Mucosa of descending colon (tissue), 3 donors: ENCODE data around the gene CARD11. TPM values are rescaled to one million over a fixed set of nuclear protein-coding genes. Genes with fewer than 3 reads are reported as not detected.

ENCODE experiments used
- ATAC-seq: fragments of 200-7000 bp; cut with Tn5 transposase; one replicate; pipeline ENCODE4 v1.9.1; 2020; ENCODE audit warnings: mild to moderate bottlenecking, moderate library complexity
- DNase-seq, 3 donors: peaks; one replicate each; pipeline ENCODE4 v3.0.0-alpha.2; 2020
- H3K36me3 ChIP-seq: fragments of 200-600 bp; one replicate; pipeline ENCODE4 v1.8.0; 2021; ENCODE audit warnings: low read depth, mild to moderate bottlenecking
- H3K4me1 ChIP-seq: fragments of 200-600 bp; one replicate; pipeline ENCODE4 v1.8.0; 2021; ENCODE audit warnings: low read depth, mild to moderate bottlenecking
- H3K4me3 ChIP-seq: fragments of 200-600 bp; one replicate; pipeline ENCODE4 v1.8.0; 2021; ENCODE audit warnings: mild to moderate bottlenecking
- H3K9me3 ChIP-seq: fragments of 200-600 bp; one replicate; pipeline ENCODE4 v1.8.0; 2021; ENCODE audit warnings: mild to moderate bottlenecking
- intact Hi-C, 2 donors: fragments of 100-400 bp; cut with DNase I in 1 of 2; cut with micrococcal nuclease in 1 of 2; formaldehyde crosslinking; loops; one replicate each; pipeline versions ENCODE4 v1.11.0 to v1.11.1; 2022; cut with DNase I, micrococcal nuclease
- total RNA-seq, 3 donors: library from RNA; stranded (reverse); fragmentation: NEBNext Ultra II Directional in 2 of 3; extraction: Animal tissue kit (Norgen Biotek cat#: 25700) in 2 of 3; gene quantifications; one replicate each; pipeline versions ENCODE4 v1.2.1 to v1.2.4, GENCODE V29; 2021 to 2023
- TF ChIP-seq, protein P1 (sequence below): fragments of 200-600 bp; IDR thresholded peaks from one replicate; pipeline ENCODE4 v1.8.0; 2022; ENCODE audit warnings: antibody characterized with exemption, mild to moderate bottlenecking
- donor health status: DM: no; HTN: no; CAD: no; lungs with moderate emphysema.
- donor health status: DM: no; HTN: no; CAD: no.
- donor health status: DM: no; HTN: yes; CAD: no.

CARD11 gene
- total RNA-seq, 3 donors from 2014 or later: 1.6 to 3.2 (median 3.2) TPM

DNA sequence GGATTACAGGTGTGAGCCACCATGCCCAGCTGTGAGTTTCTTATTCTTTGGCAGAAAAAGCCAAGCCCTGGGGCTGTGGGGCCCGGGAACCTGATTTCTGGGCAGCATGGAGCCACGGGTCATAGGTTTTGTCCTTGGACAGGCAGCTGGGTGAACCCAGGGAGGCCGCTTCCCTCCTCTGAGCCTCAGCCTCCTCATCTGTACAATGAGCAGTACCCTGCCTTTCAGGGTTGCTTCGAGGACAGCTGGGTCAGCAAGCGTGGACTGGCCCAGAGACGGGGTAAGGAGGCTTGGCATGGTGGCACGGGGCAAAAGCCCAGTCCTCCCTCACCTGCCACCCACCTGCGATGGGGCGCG lies 115.4 kb downstream of the CARD11 start:
- intact Hi-C loops: no loop called here
- TF ChIP-seq, protein P1, sequence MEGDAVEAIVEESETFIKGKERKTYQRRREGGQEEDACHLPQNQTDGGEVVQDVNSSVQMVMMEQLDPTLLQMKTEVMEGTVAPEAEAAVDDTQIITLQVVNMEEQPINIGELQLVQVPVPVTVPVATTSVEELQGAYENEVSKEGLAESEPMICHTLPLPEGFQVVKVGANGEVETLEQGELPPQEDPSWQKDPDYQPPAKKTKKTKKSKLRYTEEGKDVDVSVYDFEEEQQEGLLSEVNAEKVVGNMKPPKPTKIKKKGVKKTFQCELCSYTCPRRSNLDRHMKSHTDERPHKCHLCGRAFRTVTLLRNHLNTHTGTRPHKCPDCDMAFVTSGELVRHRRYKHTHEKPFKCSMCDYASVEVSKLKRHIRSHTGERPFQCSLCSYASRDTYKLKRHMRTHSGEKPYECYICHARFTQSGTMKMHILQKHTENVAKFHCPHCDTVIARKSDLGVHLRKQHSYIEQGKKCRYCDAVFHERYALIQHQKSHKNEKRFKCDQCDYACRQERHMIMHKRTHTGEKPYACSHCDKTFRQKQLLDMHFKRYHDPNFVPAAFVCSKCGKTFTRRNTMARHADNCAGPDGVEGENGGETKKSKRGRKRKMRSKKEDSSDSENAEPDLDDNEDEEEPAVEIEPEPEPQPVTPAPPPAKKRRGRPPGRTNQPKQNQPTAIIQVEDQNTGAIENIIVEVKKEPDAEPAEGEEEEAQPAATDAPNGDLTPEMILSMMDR: no peak
- Histone ChIP-seq H3K9me3 (no peaks in the 10 kb centered on the region), H3K36me3 (no peaks in the 10 kb centered on the region), H3K4me3 (no peak overlapping the region), H3K4me1 (no peaks in the 10 kb centered on the region)
- no peak for DNase-seq
- no peak for ATAC-seq

- TF ChIP-seq, protein P1: no peak
- DNase-seq: no peak
- no peak for ATAC-seq
These were observed 116.1 kb downstream of the CARD11 start for GRCh38 chr7:2927592-2927991.

DNA sequence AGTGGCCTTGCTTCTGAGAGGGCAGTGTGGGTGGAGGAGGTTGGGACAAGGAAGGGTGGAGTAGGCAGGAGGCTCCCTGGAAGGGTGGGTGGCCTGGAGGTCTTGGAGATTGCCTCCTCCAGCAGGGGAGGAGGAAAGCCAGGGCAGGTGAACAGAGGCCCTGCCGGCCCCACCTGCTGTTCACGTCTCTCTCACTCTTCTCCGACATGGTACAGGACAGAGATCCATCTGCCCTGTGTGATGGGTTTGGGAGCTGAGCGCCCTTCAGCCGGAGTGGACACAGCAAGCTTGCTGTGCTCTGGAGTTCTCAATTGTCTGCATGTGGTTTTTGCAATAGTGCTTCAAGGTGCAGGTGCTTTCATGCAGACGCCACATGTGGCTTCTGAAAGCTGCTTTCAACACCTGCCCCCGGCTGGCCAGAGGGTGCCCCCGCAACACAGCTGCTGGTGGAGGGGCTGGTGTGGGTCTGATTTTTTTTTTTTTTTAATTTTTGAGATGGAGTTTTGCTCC lies 116.7 kb downstream of the CARD11 start:
- H3K9me3 ChIP-seq: no peaks in the 10 kb centered on the region
- intact Hi-C loops: no loop called here
- no peaks in the 10 kb centered on the region for H3K36me3 ChIP-seq
- no peak for DNase-seq
- H3K4me3 ChIP-seq: no peak overlapping the region
- TF ChIP-seq, protein P1: no peak
- H3K4me1 ChIP-seq: no peaks in the 10 kb centered on the region
- ATAC-seq: no peak

More at GRCh38 chr7:2927592-2927991, 116.1 kb downstream of the CARD11 start:
- Histone ChIP-seq H3K36me3 (no peaks in the 10 kb centered on the region), H3K4me1 (no peaks in the 10 kb centered on the region), H3K4me3 (no peak overlapping the region), H3K9me3 (no peaks in the 10 kb centered on the region)
- intact Hi-C loops: no loop called here

DNA sequence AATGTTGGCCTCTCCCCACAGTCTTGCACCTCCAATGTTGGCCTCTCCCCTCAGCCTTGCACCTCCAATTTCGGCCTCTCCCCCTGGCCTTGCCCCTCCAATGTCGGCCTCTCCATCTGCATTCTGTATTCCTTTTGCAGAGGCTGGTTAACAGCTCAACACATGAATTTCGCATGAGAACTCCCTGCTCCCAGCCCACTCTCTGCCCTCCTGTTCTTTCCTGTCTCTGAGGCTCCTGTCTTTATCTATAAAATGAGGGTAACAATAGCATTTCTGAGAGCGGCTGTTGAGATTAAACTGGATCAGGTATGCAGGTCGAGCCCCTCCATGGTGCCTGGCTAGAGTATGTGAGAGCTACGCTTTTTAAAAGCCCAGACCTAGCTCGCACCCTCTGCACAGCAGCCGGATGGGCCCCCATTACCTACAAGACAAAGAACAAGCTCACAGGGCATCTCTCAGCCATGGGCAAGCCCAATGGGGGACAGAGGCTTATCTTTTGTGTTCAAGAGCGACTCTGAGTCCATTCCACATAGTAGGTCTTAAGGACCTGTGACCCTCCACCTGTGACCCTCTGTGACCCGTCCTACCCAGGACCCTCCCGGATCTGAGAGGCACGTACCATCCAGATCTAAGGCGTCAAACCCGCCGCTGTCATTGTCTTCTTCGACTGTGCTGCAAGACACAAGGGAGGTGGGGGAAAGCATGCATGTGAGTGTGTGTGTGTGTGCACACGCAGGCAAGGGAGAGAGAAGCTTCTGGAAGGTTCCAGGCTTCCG lies 117.4 kb downstream of the CARD11 start:
- ATAC-seq: no peak
- DNase-seq: no peak
- no peak overlapping the region for H3K4me3 ChIP-seq
- H3K4me1 ChIP-seq: no peaks in the 10 kb centered on the region
- no peaks in the 10 kb centered on the region for H3K36me3 ChIP-seq
- TF ChIP-seq, protein P1: no peak
- intact Hi-C loops: no loop called here
- no peaks in the 10 kb centered on the region for H3K9me3 ChIP-seq

DNA sequence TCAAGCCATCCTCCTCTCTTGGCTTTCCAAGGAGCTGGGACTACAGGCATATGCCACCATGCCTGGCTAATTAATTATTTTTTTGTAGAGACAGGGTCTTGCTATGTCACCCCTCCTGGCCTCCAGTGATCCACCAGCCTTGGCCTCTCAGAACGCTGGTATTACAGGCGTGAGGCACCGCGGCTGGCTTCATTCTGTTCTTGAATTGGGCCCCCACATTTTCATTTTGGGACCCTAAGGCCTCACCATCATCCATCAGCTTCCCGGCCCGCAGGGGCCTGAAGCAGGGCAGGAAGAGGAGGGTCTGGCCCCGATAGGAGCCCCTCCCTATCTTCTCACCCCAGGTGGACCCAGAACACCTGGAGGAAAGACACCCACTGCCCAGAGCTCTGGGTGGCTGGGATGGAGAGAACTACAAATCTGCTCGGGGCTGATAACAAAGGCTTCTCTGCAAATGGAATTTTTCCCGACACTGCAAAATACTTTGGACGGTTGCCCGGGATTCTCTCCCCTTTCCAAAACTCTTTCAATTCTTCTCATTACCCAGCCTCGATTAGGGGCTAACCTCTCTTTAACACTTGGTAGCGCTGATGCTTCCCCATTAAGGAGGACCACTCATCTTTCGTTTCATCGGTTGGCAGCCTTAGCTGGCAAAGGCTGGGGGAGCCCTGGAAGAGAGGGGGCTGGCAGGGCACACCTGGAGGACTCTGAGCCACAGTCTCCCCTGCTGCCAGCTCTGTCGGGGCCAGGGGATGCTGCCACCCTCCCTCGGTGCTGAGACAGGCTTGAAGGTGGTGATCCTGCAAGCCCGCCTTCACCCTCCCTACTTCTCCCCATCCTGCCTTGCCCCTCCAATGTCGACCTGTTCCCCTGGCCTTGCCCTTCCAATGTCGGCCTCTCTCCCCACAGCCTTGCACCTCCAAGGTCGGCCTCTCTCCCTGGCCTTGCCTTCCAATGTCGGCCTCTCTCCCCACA lies 118.5 kb downstream of the CARD11 start:
- TF ChIP-seq, protein P1: no peak
- ATAC-seq (no peak), DNase-seq (peak in 1 of 3 donors; percentile 15)
- Histone ChIP-seq H3K4me1 (no peaks in the 10 kb centered on the region), H3K36me3 (no peaks in the 10 kb centered on the region), H3K4me3 (no peak overlapping the region), H3K9me3 (no peaks in the 10 kb centered on the region)
- intact Hi-C loops: no loop called here
